ENCODE results near the gene CASP2.

CASP2 gene

DNA sequence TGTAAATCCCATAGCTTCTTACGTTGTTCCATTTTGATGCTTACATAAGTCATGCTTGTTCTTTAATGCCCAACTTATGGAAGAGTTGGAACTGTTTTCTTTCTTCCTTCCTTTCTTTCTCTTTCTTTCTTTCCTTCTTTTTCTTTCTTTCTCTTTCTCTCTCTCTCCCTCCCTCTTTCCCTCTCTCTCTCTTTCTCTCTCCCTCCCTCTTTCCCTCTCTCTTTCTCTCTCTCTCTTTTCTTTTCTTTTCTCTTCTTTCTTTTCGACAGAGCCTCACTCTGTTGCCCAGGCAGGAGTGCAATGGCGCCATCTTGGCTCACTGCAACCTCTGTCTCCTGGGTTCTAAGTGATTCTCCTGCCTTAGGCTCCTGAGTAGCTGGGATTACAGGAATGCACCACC, 55.4 kb downstream of the CASP2 start:
- no peak for DNase-seq

DNA sequence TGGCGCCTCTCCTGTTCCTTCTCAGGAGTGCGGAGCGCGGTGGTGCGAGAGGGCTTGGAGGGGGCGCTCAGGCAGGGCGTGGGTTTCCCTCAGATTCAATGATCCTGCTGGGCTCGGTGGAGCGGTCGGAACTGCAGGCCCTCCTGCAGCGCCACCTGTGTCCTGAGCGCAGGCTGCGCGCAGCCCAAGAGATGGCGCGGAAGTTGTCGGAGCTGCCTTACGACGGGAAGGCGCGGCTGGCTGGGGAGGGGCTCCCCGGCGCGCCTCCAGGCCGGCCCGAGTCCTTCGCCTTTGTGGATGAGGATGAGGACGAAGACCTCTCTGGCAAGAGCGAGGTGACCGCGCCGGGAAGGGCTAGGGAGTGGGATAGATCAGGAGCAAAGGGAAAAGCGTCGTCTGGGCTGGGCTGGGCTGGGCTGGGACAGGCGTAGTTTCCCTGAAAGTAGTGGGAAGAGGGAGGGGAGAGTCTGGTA, 57.3 kb downstream of the CASP2 start:
- DNase-seq = peak; percentile 78

DNA sequence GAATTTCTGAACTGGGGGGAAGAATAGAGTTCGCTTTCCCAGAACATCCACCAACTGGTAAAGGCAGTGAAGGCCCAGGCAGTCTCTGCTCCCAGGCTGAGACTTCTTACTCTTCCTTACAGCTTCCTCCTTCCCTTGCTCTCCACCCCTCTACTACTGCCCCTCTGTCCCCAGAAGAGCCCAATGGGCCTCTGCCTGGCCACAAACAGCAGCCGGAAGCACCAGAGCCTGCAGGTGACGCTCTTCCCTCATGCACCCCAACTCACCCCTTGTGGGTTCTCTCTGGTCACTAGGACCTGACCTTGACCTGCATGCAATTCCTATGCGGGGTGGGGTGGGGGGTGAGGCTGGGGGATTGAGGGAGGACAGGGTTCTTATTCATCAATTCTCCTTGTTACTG, 57.9 kb downstream of the CASP2 start:
- DNase-seq = no peak

DNA sequence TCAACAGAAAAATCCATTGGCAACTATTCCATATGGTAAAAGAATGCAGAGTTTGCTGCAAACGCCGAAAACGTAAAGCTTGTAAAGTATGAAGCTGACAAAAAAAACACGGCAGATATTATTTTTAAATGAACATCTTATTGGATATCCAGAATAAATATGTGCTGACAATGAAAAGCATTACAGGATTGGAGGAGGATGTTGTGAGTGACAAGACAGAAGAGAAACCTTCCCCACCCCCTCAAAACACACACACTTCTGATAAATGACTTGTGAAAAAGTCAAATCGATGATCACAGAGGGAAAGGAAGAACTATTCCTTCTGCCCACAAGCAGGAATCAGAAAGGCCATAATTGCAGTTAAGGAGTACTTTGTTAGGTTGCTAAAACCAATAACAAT, 59.8 kb downstream of the CASP2 start:
- DNase-seq = no peak

DNA sequence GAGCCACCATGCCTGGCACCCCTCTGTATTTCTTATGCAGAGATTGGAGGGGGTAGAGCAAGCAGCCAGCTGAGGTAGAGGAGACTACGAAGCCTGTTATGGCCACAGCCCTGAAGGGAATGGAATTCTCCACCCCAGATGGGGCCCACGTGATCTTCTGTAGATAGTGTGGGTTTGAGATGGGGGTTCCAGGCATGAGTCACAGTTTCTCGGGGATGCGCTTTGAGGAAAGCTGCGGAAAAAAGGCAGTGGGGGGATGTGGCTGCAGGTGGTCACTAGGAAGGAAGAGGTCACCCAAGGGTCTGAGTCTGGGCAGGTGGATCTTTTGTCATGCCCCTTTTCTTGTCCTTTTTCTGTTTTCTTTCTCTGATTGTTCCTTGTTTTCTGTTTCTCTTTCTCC, 62.9 kb downstream of the CASP2 start:
- no peak for DNase-seq

DNA sequence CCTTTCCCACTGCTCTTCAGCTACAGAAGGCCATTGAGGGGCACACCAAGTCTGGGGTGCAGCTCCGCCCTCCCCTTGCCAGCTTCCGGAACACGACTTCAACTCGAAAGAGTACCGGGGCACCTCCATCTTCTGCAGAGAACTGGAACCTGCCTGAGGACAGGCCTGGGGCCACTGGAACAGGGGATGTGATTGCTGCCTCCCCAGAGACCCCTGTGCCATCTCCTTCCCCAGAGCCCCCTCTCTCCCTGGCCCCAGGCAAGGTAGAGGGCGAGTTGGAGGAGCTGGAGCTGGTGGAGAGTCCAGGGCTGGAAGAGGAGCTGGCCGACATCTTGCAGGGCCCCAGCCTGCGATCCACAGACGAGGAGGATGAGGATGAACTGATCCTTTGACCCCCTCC, 63.4 kb downstream of the CASP2 start:
- no peak for DNase-seq

DNA sequence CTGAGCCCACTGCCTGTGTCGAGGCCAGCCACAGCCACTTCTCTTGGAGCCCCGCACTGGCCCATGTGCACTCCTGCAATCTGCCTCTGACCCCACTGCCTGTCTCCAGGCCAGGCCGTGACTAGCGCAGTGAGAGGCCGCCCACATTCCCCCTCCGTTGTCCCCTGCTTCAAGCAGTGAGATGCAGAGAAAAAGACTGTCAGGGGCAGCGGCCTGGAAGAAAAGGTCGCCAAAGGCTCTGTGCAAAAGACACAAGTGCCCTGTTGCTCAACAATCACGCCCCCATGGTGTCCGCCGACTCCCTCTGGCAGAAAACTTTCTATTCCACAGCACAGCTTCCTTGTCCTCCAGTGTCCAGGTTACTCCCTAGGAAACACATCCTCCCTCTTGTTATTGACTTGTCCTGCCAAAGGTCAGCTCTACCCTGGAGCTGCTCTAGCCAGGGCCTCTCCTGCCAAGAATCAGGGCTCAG, 64.4 kb downstream of the CASP2 start:
- DNase-seq = no peak

DNA sequence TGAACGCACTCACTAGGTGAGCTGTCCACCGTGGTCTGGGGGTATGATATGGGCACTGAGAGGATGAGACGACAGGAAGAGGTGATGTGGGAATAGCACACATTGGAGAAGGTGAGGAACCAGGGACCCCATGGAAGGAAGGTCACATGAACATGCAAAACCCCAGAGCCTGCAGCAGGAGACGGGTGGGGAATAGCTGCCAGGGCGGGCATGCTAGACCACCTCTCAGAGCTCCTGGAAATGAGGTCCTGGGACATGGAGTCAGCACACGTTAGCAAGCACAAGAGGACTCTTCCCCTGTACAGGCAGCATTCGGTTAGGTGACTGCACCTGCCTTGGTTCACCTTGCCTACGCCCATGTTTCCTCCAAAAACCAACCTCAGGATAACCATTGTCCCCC, 66.2 kb downstream of the CASP2 start:
- DNase-seq = no peak

DNA sequence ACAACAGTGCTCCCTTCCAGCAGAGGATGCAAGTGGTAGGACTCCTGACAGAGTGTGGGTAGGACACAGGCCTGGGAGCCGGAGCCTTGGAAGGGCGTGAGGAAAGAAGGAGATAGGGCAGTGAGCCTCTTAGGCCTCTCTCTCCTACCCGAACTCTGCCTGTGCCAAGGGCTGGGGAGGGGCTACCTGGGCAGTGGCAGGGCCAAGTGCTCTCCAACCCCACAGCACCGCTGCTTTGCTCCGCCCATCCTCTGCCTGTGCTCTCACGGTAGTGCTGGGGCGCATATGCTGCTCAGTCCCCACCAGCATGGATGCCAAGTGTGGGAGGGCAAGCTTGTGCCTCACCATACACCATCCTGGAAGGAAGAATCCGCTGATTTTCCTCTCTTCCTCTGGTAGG, 66.8 kb downstream of the CASP2 start:
- no peak for DNase-seq

DNA sequence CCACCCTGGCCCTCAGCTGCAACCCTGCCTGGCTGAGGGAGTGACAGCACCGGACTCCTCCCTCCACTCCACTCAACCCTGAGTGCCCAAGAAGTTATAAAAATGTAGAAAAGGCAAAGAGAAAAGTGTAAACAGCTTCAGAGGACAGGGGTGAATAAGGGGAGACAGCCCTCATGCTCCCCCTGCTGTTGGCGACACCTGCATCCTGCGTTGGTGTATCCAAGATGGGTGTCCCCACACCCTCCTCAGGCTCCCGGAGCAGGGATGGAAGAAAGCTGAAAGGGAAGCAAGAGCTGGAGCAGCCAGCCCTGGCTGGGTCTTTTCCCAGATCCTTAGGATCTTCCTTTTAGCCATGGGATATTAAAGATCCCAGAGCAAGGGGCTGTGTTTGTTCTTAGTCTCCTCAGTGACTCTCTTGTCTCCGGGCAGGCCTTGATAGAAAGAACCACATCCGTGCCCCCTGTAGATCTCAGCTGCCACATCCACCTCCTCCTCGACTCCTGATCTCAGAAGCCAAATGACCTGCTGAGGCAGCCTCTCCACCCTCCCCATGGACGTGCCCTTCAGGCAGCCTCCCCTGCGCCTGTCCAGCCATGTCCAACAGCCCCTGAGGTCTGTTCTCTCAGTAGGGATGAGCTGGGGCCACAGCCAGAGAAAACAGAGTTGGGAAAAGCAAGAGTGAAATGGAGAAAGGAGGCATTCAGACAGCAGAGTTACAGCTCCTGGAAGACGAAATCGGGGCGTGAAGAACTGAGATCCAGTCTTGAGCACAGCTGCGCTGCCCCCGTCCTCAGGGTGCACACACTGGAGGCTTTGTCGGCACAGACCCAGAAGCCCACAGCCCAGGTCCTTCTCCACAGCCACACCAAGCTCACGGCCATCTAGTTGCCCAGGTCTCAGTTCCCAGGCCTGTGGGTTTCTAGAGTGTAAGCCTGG, 67.6 kb downstream of the CASP2 start:
- no peak for DNase-seq

DNA sequence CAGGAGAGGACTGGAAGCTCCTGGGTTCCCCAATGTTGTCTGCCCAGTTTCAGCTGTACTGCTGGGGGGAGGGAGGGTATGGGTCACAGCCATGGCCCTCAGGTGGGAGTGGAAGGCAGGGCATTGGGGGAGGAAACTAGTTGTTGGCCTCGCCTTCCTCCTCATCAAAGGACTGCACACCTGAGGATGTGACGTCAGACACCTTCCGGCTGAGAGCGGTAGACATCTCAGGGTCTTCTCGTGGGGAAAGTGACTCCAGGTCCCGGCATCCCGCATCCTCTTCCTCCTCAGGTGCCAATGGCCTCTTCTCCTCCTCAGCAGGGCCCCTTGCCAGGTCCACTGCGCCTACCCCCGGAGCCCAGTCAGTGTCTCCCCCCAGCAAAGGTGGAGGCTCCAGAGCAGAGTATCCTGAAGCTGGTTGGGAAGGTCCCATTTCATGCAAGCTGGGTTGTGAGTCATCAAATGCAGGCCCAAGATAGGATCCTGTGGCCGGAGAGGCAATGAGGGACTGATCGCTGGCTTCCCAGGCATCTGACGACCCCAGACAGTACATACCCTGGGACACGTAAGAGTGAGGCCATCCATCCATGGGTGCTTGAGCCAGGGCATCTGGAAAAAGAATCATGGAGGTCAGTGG, 68.4 kb downstream of the CASP2 start:
- no peak for DNase-seq

Data from stimulated activated CD8-positive, alpha-beta memory T cell treated with anti-CD3 and anti-CD28 coated beads, Interleukin-4, amount 100 ng/mL, for 48 hours (primary cell).